Aorta (tissue), 5 donors: Measurements from ENCODE around the gene DCHS2. TPM values are rescaled to one million over a fixed set of nuclear protein-coding genes. Genes with fewer than 3 reads are reported as not detected.

ENCODE experiments used
- ATAC-seq: fragments of 200-7000 bp; cut with Tn5 transposase; one replicate; pipeline ENCODE4 v1.9.1; 2022; ENCODE audit warnings: moderate library complexity; ENCODE audit not compliant: low FRiP score
- DNase-seq, 2 donors: peaks; one replicate each; pipeline ENCODE4 v3.0.0-alpha.2; 2020
- H3K27ac ChIP-seq, 2 donors: one replicate each; pipeline ENCODE4 v1.5.1; 2013; ENCODE audit warnings: low read length in 2 of 2, mild to moderate bottlenecking in 2 of 2, moderate library complexity in 2 of 2, control low read depth in 1 of 2, inconsistent platforms in 1 of 2, low read depth in 1 of 2
- H3K27me3 ChIP-seq, 2 donors: one replicate each; pipeline ENCODE4 v1.6.1; 2013; ENCODE audit warnings: control low read depth in 1 of 2, low read length in 1 of 2, mild to moderate bottlenecking in 1 of 2, moderate library complexity in 1 of 2; ENCODE audit not compliant: insufficient read depth in 2 of 2, control insufficient read depth in 1 of 2
- H3K36me3 ChIP-seq, 2 donors: one replicate each; pipeline ENCODE4 v1.6.1; 2013; ENCODE audit warnings: control low read depth in 1 of 2, low read length in 1 of 2, mild to moderate bottlenecking in 1 of 2; ENCODE audit not compliant: insufficient read depth in 2 of 2, control insufficient read depth in 1 of 2
- H3K4me1 ChIP-seq, 2 donors: one replicate each; pipeline ENCODE4 v1.6.1; 2013; ENCODE audit warnings: low read length in 2 of 2, control low read depth in 1 of 2, mild to moderate bottlenecking in 1 of 2, moderate library complexity in 1 of 2; ENCODE audit not compliant: insufficient read depth in 2 of 2, control insufficient read depth in 1 of 2
- H3K4me3 ChIP-seq, 2 donors: one replicate each; pipeline ENCODE4 v1.5.1; 2013; ENCODE audit warnings: low read length in 2 of 2, control low read depth in 1 of 2, mild to moderate bottlenecking in 1 of 2
- H3K9me3 ChIP-seq: one replicate; pipeline ENCODE4 v1.6.1; 2013; ENCODE audit warnings: mild to moderate bottlenecking, low read length; ENCODE audit not compliant: control insufficient read depth
- WGBS, 2 donors: extraction: QIAGEN DNeasy Blood & Tissue Kit; methylation state at CpG; one replicate each; pipeline ENCODE4 v1.1.7; 2013; 5-methylcytosine and 5-hydroxymethylcytosine counted together
- intact Hi-C, 2 donors: fragments of 100-400 bp; cut with DNase I; formaldehyde crosslinking; loops; one replicate each; pipeline versions ENCODE4 v1.14.2 to v1.15.0; 2022
- polyA plus RNA-seq, 2 donors: library from polyadenylated mRNA; stranded (reverse); fragments of 200-250 nt; gene quantifications; one replicate each; pipeline ENCODE4 v1.2.3, GENCODE V29; 2013
- total RNA-seq, 2 donors: library from RNA; stranded (reverse); fragmentation: NEBNext Ultra II Directional; extraction: Animal tissue kit (Norgen Biotek cat#: 25700); gene quantifications; one replicate each; pipeline ENCODE4 v1.2.1, GENCODE V29; 2021
- donor health status: healthy with polysubstance abuse.
- donor health status: Bipolar disorder and iron deficiency.
- donor health status: DM: no; HTN: no; CAD: no.
- donor health status: DM: no; HTN: no; CAD: no.
- donor health status: DM: yes; HTN: yes; CAD: no.

DCHS2 gene
- total and polyA plus RNA-seq, 4 donors, result 0.03 to 0.08 (median 0.06) TPM; not detected in 1

GRCh38 chr4:154366956-154367355, 124.6 kb downstream of the DCHS2 start:
- 16 to 31% methylated on average over 4 of the region's 4 CpGs for WGBS, 2 donors
- DNase-seq, result no peak

GRCh38 chr4:154364066-154364845, 127.3 kb downstream of the DCHS2 start:
- no peak for DNase-seq
- intact Hi-C loops, result no loop called here
- no peak overlapping the region for H3K4me3 ChIP-seq
- H3K27me3 ChIP-seq, result no peaks in the 10 kb centered on the region
- H3K27ac ChIP-seq, result peak overlapping the region in 1 of 2 donors; percentile 26
- H3K4me1 ChIP-seq, result peaks cover 0 to 8% of the 10 kb centered on the region in 2 donors
- WGBS, 2 donors, result 2 to 6% methylated on average over 7 of the region's 7 CpGs
- no peaks in the 10 kb centered on the region for H3K36me3 ChIP-seq
- no peaks in the 10 kb centered on the region for H3K9me3 ChIP-seq
- peak; percentile 70 for ATAC-seq

More at GRCh38 chr4:154366956-154367355, 124.6 kb downstream of the DCHS2 start:
- intact Hi-C loops, result no loop called here
- no peaks in the 10 kb centered on the region for H3K27me3 ChIP-seq
- H3K4me3 ChIP-seq, result no peak overlapping the region
- H3K9me3 ChIP-seq, result no peaks in the 10 kb centered on the region
- H3K4me1 ChIP-seq, result peaks cover 0 to 8% of the 10 kb centered on the region in 2 donors
- no peaks in the 10 kb centered on the region for H3K36me3 ChIP-seq
- ATAC-seq, result peak; percentile 20
- H3K27ac ChIP-seq, result peak overlapping the region in 1 of 2 donors; percentile 4

GRCh38 chr4:154361450-154361849, 130.1 kb downstream of the DCHS2 start:
- Histone ChIP-seq H3K27ac (no peak overlapping the region), H3K36me3 (no peaks in the 10 kb centered on the region), H3K4me3 (no peak overlapping the region), H3K9me3 (no peaks in the 10 kb centered on the region), H3K27me3 (no peaks in the 10 kb centered on the region), H3K4me1 (peaks cover 0 to 8% of the 10 kb centered on the region in 2 donors)
- DNase-seq, result no peak
- intact Hi-C loops, result no loop called here
- 79 to 80% methylated on average over 4 of the region's 4 CpGs for WGBS, 2 donors
- no peak for ATAC-seq

- Histone ChIP-seq H3K27ac (no peak overlapping the region), H3K36me3 (no peaks in the 10 kb centered on the region), H3K4me3 (no peak overlapping the region), H3K9me3 (no peaks in the 10 kb centered on the region), H3K4me1 (peaks cover 0 to 8% of the 10 kb centered on the region in 2 donors), H3K27me3 (no peaks in the 10 kb centered on the region)
- WGBS, 2 donors, result 34 to 35% methylated on average over 2 of the region's 2 CpGs
- DNase-seq, result no peak
- no peak for ATAC-seq
- intact Hi-C loops, result no loop called here
Observed at GRCh38 chr4:154360491-154360890, 131.1 kb downstream of the DCHS2 start.

GRCh38 chr4:154354883-154355282, 136.7 kb downstream of the DCHS2 start:
- DNase-seq (no peak), ATAC-seq (no peak)
- Histone ChIP-seq H3K9me3 (no peaks in the 10 kb centered on the region), H3K36me3 (no peaks in the 10 kb centered on the region), H3K4me3 (no peak overlapping the region), H3K27me3 (no peaks in the 10 kb centered on the region), H3K4me1 (no peaks in the 10 kb centered on the region), H3K27ac (no peak overlapping the region)
- intact Hi-C loops, result no loop called here

GRCh38 chr4:154349829-154350228, 141.8 kb downstream of the DCHS2 start:
- DNase-seq (no peak), ATAC-seq (no peak)
- H3K4me1 ChIP-seq, result no peaks in the 10 kb centered on the region
- no peaks in the 10 kb centered on the region for H3K27me3 ChIP-seq
- WGBS, 2 donors, result 56 to 85% methylated on average over 2 of the region's 2 CpGs
- no peaks in the 10 kb centered on the region for H3K36me3 ChIP-seq
- intact Hi-C loops, result no loop called here
- no peaks in the 10 kb centered on the region for H3K9me3 ChIP-seq
- H3K27ac ChIP-seq, result no peak overlapping the region
- H3K4me3 ChIP-seq, result no peak overlapping the region

- Histone ChIP-seq H3K9me3 (no peaks in the 10 kb centered on the region), H3K4me3 (no peak overlapping the region), H3K36me3 (no peaks in the 10 kb centered on the region), H3K4me1 (no peaks in the 10 kb centered on the region), H3K27me3 (no peaks in the 10 kb centered on the region), H3K27ac (no peak overlapping the region)
- 81 to 83% methylated on average over 3 of the region's 3 CpGs for WGBS, 2 donors
- DNase-seq (no peak), ATAC-seq (no peak)
- intact Hi-C loops, result no loop called here
Observed at GRCh38 chr4:154348657-154349056, 142.9 kb downstream of the DCHS2 start.

GRCh38 chr4:154345359-154345758, 146.2 kb downstream of the DCHS2 start:
- Histone ChIP-seq H3K4me3 (no peak overlapping the region), H3K36me3 (no peaks in the 10 kb centered on the region), H3K27ac (no peak overlapping the region), H3K9me3 (no peaks in the 10 kb centered on the region), H3K4me1 (no peaks in the 10 kb centered on the region), H3K27me3 (no peaks in the 10 kb centered on the region)
- ATAC-seq (no peak), DNase-seq (no peak)
- intact Hi-C loops, result no loop called here
- WGBS, 2 donors, result 87 to 100% methylated on average over 1 of the region's 1 CpG

- no peak for ATAC-seq
- H3K9me3 ChIP-seq, result no peaks in the 10 kb centered on the region
- no peaks in the 10 kb centered on the region for H3K4me1 ChIP-seq
- no peaks in the 10 kb centered on the region for H3K27me3 ChIP-seq
- DNase-seq, result no peak
- WGBS, 2 donors, result 89 to 95% methylated on average over 6 of the region's 6 CpGs
- no peak overlapping the region for H3K27ac ChIP-seq
- no peak overlapping the region for H3K4me3 ChIP-seq
- H3K36me3 ChIP-seq, result no peaks in the 10 kb centered on the region
- intact Hi-C loops, result no loop called here
Observed at GRCh38 chr4:154344686-154345085, 146.9 kb downstream of the DCHS2 start.
